ENCODE measurements around the gene KMT2C.

The KMT2C gene

DNA sequence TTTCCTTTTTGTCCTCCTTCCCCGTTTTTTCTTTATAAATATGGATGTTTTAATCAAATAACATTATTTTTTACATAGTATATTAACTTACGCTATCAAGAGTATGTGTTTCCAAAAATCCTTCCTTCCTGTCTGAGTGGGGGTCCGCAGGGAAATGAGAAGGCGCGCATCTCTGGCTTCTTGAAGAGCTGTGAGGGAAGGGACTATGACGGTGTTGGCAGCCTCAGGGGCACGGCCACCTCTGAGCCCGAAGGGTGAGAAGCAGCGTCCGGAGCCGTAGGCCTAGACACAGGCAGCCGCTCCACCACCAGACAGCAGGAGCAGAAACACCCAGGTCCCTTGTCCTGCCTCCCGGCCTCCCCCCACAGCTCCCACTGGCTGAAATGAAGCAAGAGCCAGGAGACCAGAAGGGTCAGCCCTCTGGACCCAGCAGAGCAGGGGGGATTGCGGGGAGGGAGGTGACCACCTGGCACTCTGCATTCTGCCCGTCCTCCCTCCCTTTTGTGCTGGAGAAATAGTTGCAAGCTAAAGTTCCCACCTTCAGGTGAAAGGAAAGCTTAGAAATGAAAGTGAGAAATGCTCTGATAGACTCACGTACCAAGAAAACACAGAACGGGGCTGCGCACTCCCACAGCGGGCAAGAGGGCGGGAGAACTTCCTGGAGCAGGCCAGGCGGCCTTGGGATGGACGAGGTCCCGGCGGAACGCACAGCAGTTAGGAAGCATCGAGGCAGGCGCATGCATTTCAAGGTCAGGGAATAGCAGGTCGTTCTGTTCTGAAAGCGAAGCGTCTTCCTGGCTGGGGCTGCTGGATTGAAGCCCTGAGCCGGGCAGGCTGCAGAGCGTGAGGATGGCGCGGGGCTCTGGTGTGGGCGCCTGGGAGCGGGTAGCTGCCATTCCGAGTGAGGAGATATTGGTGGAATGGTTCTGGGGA, 304.9 kb downstream of the KMT2C start:
- CTCF ChIA-PET: no interaction called here
- POLR2A ChIA-PET: no interaction called here
- Histone ChIP-seq H3K4me3 (ENCODE audit: low read depth, low read length) (no peak overlapping the region), H3K36me3 (ENCODE audit: control insufficient read depth in 2 of 2, insufficient read depth in 1 of 2, low read length in 2 of 2) (peaks cover 3 to 73% of the 10 kb centered on the region in 2 experiments; a peak in 1 of 3 replicates), H3K9me3 (ENCODE audit: control insufficient read depth, insufficient read depth, low read depth, low read length) (no peaks in the 10 kb centered on the region), H3K27ac (ENCODE audit: extremely low read depth, low read depth, low read length) (no peak overlapping the region), H3K4me1 (ENCODE audit: control insufficient read depth, insufficient read depth, low read length) (no peaks in the 10 kb centered on the region)
- TF ChIP-seq, protein P1, sequence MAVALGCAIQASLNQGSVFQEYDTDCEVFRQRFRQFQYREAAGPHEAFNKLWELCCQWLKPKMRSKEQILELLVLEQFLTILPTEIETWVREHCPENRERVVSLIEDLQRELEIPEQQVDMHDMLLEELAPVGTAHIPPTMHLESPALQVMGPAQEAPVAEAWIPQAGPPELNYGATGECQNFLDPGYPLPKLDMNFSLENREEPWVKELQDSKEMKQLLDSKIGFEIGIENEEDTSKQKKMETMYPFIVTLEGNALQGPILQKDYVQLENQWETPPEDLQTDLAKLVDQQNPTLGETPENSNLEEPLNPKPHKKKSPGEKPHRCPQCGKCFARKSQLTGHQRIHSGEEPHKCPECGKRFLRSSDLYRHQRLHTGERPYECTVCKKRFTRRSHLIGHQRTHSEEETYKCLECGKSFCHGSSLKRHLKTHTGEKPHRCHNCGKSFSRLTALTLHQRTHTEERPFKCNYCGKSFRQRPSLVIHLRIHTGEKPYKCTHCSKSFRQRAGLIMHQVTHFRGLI (tag by site-specific recombination; IDR thresholded peaks at IDR 0.05): no peak
- TF ChIP-seq, protein P2, sequence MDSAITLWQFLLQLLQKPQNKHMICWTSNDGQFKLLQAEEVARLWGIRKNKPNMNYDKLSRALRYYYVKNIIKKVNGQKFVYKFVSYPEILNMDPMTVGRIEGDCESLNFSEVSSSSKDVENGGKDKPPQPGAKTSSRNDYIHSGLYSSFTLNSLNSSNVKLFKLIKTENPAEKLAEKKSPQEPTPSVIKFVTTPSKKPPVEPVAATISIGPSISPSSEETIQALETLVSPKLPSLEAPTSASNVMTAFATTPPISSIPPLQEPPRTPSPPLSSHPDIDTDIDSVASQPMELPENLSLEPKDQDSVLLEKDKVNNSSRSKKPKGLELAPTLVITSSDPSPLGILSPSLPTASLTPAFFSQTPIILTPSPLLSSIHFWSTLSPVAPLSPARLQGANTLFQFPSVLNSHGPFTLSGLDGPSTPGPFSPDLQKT (IDR thresholded peaks at IDR 0.05; ENCODE audit: borderline replicate concordance, low read depth, low read length): no peak
- TF ChIP-seq, protein P3, sequence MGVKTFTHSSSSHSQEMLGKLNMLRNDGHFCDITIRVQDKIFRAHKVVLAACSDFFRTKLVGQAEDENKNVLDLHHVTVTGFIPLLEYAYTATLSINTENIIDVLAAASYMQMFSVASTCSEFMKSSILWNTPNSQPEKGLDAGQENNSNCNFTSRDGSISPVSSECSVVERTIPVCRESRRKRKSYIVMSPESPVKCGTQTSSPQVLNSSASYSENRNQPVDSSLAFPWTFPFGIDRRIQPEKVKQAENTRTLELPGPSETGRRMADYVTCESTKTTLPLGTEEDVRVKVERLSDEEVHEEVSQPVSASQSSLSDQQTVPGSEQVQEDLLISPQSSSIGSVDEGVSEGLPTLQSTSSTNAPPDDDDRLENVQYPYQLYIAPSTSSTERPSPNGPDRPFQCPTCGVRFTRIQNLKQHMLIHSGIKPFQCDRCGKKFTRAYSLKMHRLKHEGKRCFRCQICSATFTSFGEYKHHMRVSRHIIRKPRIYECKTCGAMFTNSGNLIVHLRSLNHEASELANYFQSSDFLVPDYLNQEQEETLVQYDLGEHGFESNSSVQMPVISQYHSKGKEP (tag by site-specific recombination; IDR thresholded peaks at IDR 0.05): no peak
- no peak for TF ChIP-seq ZNF621 (tag by site-specific recombination; IDR thresholded peaks at IDR 0.05)
- no peak for TF ChIP-seq GLIS1 (tag by site-specific recombination; IDR thresholded peaks at IDR 0.05)
- no peak for TF ChIP-seq ZNF266 (tag by site-specific recombination; IDR thresholded peaks at IDR 0.05; ENCODE audit: low read depth)

DNA sequence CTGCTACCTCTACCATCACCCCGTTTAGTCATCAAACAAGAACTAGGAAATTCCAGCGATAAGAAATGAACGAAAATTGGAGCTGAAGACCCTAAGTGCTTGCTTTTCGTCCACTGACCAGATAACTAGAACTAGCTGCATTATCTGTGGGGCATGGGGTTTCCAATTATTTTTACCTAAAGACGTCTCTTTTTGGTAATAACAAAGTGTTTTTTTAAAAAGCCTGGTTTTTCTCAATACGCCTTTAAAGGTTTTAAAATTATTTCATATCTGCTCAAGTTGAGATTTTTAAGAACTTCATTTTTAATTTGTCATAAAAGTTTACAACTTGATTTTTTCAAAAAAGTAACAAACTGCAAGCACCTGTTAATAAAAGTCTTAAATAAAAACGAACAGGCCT, 306.1 kb downstream of the KMT2C start:
- CTCF ChIA-PET: no interaction called here
- Histone ChIP-seq H3K36me3 (ENCODE audit: control insufficient read depth in 2 of 2, insufficient read depth in 1 of 2, low read length in 2 of 2) (peaks cover 3 to 84% of the 10 kb centered on the region in 2 experiments; a peak in 1 of 3 replicates), H3K4me3 (ENCODE audit: low read depth, low read length) (no peak overlapping the region), H3K4me1 (ENCODE audit: control insufficient read depth, insufficient read depth, low read length) (no peaks in the 10 kb centered on the region), H3K27ac (ENCODE audit: extremely low read depth, low read depth, low read length) (no peak overlapping the region), H3K9me3 (ENCODE audit: control insufficient read depth, insufficient read depth, low read depth, low read length) (no peaks in the 10 kb centered on the region)
- POLR2A ChIA-PET: no interaction called here
- TF ChIP-seq TCF7L2 (IDR thresholded peaks at IDR 0.05; ENCODE audit: borderline replicate concordance, low read depth, low read length) (no peak), ZNF274 (IDR thresholded peaks at IDR 0.05; ENCODE audit: low read length) (no peak), ZNF274 (tag by site-specific recombination; IDR thresholded peaks at IDR 0.05; ENCODE audit: borderline replicate concordance) (no peak), ZNF174 (tag by site-specific recombination; IDR thresholded peaks at IDR 0.05) (no peak), ZNF311 (tag by site-specific recombination; IDR thresholded peaks at IDR 0.05; ENCODE audit: borderline replicate concordance) (no peak), ZNF830 (tag by site-specific recombination; IDR thresholded peaks at IDR 0.05; ENCODE audit: low read depth) (no peak)
- TF ChIP-seq, protein P4, sequence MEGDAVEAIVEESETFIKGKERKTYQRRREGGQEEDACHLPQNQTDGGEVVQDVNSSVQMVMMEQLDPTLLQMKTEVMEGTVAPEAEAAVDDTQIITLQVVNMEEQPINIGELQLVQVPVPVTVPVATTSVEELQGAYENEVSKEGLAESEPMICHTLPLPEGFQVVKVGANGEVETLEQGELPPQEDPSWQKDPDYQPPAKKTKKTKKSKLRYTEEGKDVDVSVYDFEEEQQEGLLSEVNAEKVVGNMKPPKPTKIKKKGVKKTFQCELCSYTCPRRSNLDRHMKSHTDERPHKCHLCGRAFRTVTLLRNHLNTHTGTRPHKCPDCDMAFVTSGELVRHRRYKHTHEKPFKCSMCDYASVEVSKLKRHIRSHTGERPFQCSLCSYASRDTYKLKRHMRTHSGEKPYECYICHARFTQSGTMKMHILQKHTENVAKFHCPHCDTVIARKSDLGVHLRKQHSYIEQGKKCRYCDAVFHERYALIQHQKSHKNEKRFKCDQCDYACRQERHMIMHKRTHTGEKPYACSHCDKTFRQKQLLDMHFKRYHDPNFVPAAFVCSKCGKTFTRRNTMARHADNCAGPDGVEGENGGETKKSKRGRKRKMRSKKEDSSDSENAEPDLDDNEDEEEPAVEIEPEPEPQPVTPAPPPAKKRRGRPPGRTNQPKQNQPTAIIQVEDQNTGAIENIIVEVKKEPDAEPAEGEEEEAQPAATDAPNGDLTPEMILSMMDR (tag by site-specific recombination; IDR thresholded peaks at IDR 0.05): no peak
- TF ChIP-seq, protein P5, sequence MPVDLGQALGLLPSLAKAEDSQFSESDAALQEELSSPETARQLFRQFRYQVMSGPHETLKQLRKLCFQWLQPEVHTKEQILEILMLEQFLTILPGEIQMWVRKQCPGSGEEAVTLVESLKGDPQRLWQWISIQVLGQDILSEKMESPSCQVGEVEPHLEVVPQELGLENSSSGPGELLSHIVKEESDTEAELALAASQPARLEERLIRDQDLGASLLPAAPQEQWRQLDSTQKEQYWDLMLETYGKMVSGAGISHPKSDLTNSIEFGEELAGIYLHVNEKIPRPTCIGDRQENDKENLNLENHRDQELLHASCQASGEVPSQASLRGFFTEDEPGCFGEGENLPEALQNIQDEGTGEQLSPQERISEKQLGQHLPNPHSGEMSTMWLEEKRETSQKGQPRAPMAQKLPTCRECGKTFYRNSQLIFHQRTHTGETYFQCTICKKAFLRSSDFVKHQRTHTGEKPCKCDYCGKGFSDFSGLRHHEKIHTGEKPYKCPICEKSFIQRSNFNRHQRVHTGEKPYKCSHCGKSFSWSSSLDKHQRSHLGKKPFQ (tag by site-specific recombination; IDR thresholded peaks at IDR 0.05): no peak
